ENCODE measurements around the gene SMIM23. TPM values are rescaled to one million over a fixed set of nuclear protein-coding genes. Genes with fewer than 3 reads are reported as not detected.
A peak's percentile ranks its signal among the peaks of the same experiment; 100 is the strongest.
"Not testable (repeated sequence)": the region's sequence is repeated elsewhere in the genome, so short reads cannot be mapped to it uniquely, and the experiment has no call there.

Gene SMIM23
- total RNA-seq, 1 donor = not detected

GRCh38 chr5:171776770-171777759 lies 8.6 kb upstream of the SMIM23 start:
- DNase-seq (ENCODE audit: low read depth) = peak; percentile 80
- peak; percentile 21 for TF ChIP-seq CTCF (IDR thresholded peaks at IDR 0.05; ENCODE audit: insufficient read depth, low read length)
- no peak overlapping the region for H3K4me3 ChIP-seq (ENCODE audit: low read depth, low read length)

- not testable (repeated sequence) for H3K4me3 ChIP-seq (ENCODE audit: low read depth, low read length)
These were observed 3.9 kb upstream of the SMIM23 start for GRCh38 chr5:171781744-171782143.

GRCh38 chr5:171782332-171782966 lies 3.2 kb upstream of the SMIM23 start:
- H3K4me3 ChIP-seq (ENCODE audit: low read depth, low read length) = no peak overlapping the region
- no peak for DNase-seq (ENCODE audit: low read depth)
- TF ChIP-seq CTCF (IDR thresholded peaks at IDR 0.05; ENCODE audit: insufficient read depth, low read length) = no peak

More at GRCh38 chr5:171781744-171782143, 3.9 kb upstream of the SMIM23 start:
- DNase-seq (ENCODE audit: low read depth) = not testable (repeated sequence)

- peak; percentile 63 for DNase-seq (ENCODE audit: low read depth)
These were observed 2.6 kb upstream of the SMIM23 start for GRCh38 chr5:171783051-171783450.

GRCh38 chr5:171789353-171789752 lies 3.7 kb downstream of the SMIM23 start:
- no peak overlapping the region for H3K4me3 ChIP-seq (ENCODE audit: low read depth, low read length)
- DNase-seq (ENCODE audit: low read depth) = no peak
- no peak for TF ChIP-seq CTCF (IDR thresholded peaks at IDR 0.05; ENCODE audit: insufficient read depth, low read length)

More at GRCh38 chr5:171783051-171783450, 2.6 kb upstream of the SMIM23 start:
- no peak overlapping the region for H3K4me3 ChIP-seq (ENCODE audit: low read depth, low read length)
- TF ChIP-seq CTCF (IDR thresholded peaks at IDR 0.05; ENCODE audit: insufficient read depth, low read length) = no peak

GRCh38 chr5:171790408-171790807 lies 4.8 kb downstream of the SMIM23 start:
- H3K4me3 ChIP-seq (ENCODE audit: low read depth, low read length) = no peak overlapping the region
- no peak for TF ChIP-seq CTCF (IDR thresholded peaks at IDR 0.05; ENCODE audit: insufficient read depth, low read length)
- DNase-seq (ENCODE audit: low read depth) = no peak

GRCh38 chr5:171794470-171794960 lies 8.9 kb downstream of the SMIM23 start:
- no peak for DNase-seq (ENCODE audit: low read depth)
- TF ChIP-seq CTCF (IDR thresholded peaks at IDR 0.05; ENCODE audit: insufficient read depth, low read length) = no peak
- H3K4me3 ChIP-seq (ENCODE audit: low read depth, low read length) = no peak overlapping the region

Data from fibroblast of the aortic adventitia (primary cell).